K562 (cell line): ENCODE results near the gene CEMIP2. TPM values are rescaled to one million over a fixed set of nuclear protein-coding genes. Genes with fewer than 3 reads are reported as not detected.

ENCODE experiments used
- BCOR ChIP-seq: fragments of 450-650 bp; IDR thresholded peaks from 2 replicates; pipeline ENCODE4 v1.6.1; 2016
- ETV1 ChIP-seq: fragments of 450-650 bp; conservative IDR thresholded peaks from 2 replicates; pipeline ENCODE4 v1.6.1; 2016; ENCODE audit warnings: missing genetic modification characterization, control low read depth, low read depth, missing compliant biosample characterization
- HNRNPK ChIP-seq: fragments of 200-400 bp; formaldehyde crosslinking; IDR thresholded peaks from one replicate; pipeline ENCODE4 v1.6.1; 2018; ENCODE audit warnings: mild to moderate bottlenecking, low read depth, low read length; ENCODE audit not compliant: poor library complexity, severe bottlenecking
- MCM7 ChIP-seq, 2 experiments: fragments of 450-650 bp; IDR thresholded peaks; 2 replicates each; pipeline ENCODE4 v1.6.1; 2016 to 2018
- NCOA2 ChIP-seq, 2 experiments: fragments of 450-650 bp; IDR thresholded peaks; 2 replicates each; pipeline ENCODE4 v1.6.1; 2018; ENCODE audit warnings: mild to moderate bottlenecking in 2 of 2, moderate library complexity in 1 of 2; ENCODE audit not compliant: partially characterized antibody in 2 of 2
- NR4A1 ChIP-seq, 2 experiments: fragments of 250-450 bp in 1 of 2; fragments of 450-650 bp in 1 of 2; sonication (Bioruptor Pico) in 1 of 2; IDR thresholded peaks; 2 replicates each; pipeline versions ENCODE4 v1.4.0 to v1.6.1; 2016 to 2020; ENCODE audit warnings: mild to moderate bottlenecking in 2 of 2, missing compliant biosample characterization in 1 of 2, missing genetic modification characterization in 1 of 2, moderate library complexity in 1 of 2
- PML ChIP-seq: IDR thresholded peaks from 2 replicates; pipeline ENCODE4 v1.6.1; 2012; ENCODE audit warnings: low read length, inconsistent platforms
- RAD21 ChIP-seq, 2 experiments: fragments of 250-450 bp in 1 of 2; fragments of 450-650 bp in 1 of 2; sonication (Bioruptor Pico) in 1 of 2; formaldehyde crosslinking in 1 of 2; IDR thresholded peaks in 1 of 2; conservative IDR thresholded peaks in 1 of 2; 2 replicates each; pipeline versions ENCODE4 v1.4.0 to v1.8.0; 2020 to 2022; ENCODE audit warnings: mild to moderate bottlenecking in 2 of 2, moderate library complexity in 1 of 2
- RNF2 ChIP-seq: sonication (generic); IDR thresholded peaks from 2 replicates; pipeline ENCODE4 v1.6.1; 2016
- SAFB ChIP-seq: fragments of 200-400 bp; formaldehyde crosslinking; IDR thresholded peaks from 2 replicates; pipeline ENCODE4 v1.6.1; 2017; ENCODE audit warnings: low read depth, low read length, borderline replicate concordance
- TAF1 ChIP-seq: IDR thresholded peaks from 2 replicates; pipeline ENCODE4 v1.6.1; 2011; ENCODE audit warnings: mild to moderate bottlenecking, low read length, moderate library complexity; ENCODE audit not compliant: insufficient read depth, control insufficient read depth, severe bottlenecking; ENCODE audit errors: extremely low read depth
- TAF7 ChIP-seq: fragments of 450-650 bp; IDR thresholded peaks from 2 replicates; pipeline ENCODE4 v1.6.1; 2016; ENCODE audit warnings: missing genetic modification characterization, missing compliant biosample characterization
- THRAP3 ChIP-seq: fragments of 450-650 bp; IDR thresholded peaks from 2 replicates; pipeline ENCODE4 v1.6.1; 2016; ENCODE audit warnings: mild to moderate bottlenecking, inconsistent platforms, borderline replicate concordance
- ZFX ChIP-seq: sonication (generic); formaldehyde crosslinking; IDR thresholded peaks from 2 replicates; pipeline ENCODE4 v1.8.0; 2022; ENCODE audit warnings: mild to moderate bottlenecking, missing genetic modification reagents, moderate library complexity
- ZNF133 ChIP-seq: fragments of 250-450 bp; sonication (Bioruptor Pico); IDR thresholded peaks from 2 replicates; pipeline ENCODE4 v1.4.0; 2020; ENCODE audit warnings: mild to moderate bottlenecking
- ZNF197 ChIP-seq: fragments of 200-800 bp; sonication (Bioruptor generic); IDR thresholded peaks from 2 replicates; pipeline ENCODE4 v1.6.1; 2016; ENCODE audit warnings: low read depth, missing genetic modification characterization, missing compliant biosample characterization
- ZNF41 ChIP-seq: fragments of 250-450 bp; sonication (Bioruptor Pico); conservative IDR thresholded peaks from 2 replicates; pipeline ENCODE4 v1.4.0; 2020; ENCODE audit warnings: mild to moderate bottlenecking
- ZNF75A ChIP-seq: fragments of 450-650 bp; formaldehyde crosslinking; IDR thresholded peaks from 2 replicates; pipeline ENCODE4 v1.4.0; 2020; ENCODE audit warnings: mild to moderate bottlenecking
- ZNF76 ChIP-seq: fragments of 250-450 bp; sonication (Bioruptor Pico); IDR thresholded peaks from 2 replicates; pipeline ENCODE4 v1.4.0; 2020; ENCODE audit warnings: mild to moderate bottlenecking, moderate library complexity, borderline replicate concordance
- polyA plus RNA-seq, 8 experiments: library from polyadenylated mRNA; depleted of rRNA in 4 of 8; stranded (reverse) in 5 of 8; unstranded in 3 of 8; fragments of >200 nt; fragmentation: Nextera tagmentation in 2 of 8; fragmentation: Illumina TruSeq in 1 of 8; extraction: Ambion mirVana in 2 of 8; extraction: Trizol in 1 of 8; gene quantifications; 2 replicates each; pipeline versions ENCODE4 v1.2.1 to v1.2.3, GENCODE V29; 2011 to 2014; ENCODE audit warnings: inconsistent platforms in 1 of 8, missing spikeins in 1 of 8
- total RNA-seq, 7 experiments: library from RNA; depleted of rRNA in 6 of 7; stranded (reverse); fragments of >200 nt in 6 of 7; fragmentation: Illumina TruSeq in 2 of 7; extraction: Trizol in 2 of 7; gene quantifications; 2 replicates each; pipeline versions ENCODE4 v1.2.1 to v1.2.3, GENCODE V29; 2011 to 2021; ENCODE audit warnings: low replicate concordance in 1 of 7
- TF ChIP-seq, protein P1 (sequence below), 3 experiments: IDR thresholded peaks in 2 of 3; conservative IDR thresholded peaks in 1 of 3; 2 replicates each; pipeline ENCODE4 v1.5.1; 2011 to 2012; ENCODE audit warnings: low read length in 3 of 3, mild to moderate bottlenecking in 3 of 3, control low read depth in 2 of 3, improper control_type of control experiment in 1 of 3, inconsistent platforms in 1 of 3, low read depth in 1 of 3, mixed read lengths in 1 of 3, moderate library complexity in 1 of 3; ENCODE audit not compliant: insufficient read depth in 2 of 3
- TF ChIP-seq, protein P2 (sequence below): fragments of 250-450 bp; sonication (Bioruptor Pico); IDR thresholded peaks from 2 replicates; pipeline ENCODE4 v1.5.0; 2021; ENCODE audit warnings: mild to moderate bottlenecking, borderline replicate concordance
- TF ChIP-seq, protein P3 (sequence below): IDR thresholded peaks from 2 replicates; pipeline ENCODE4 v1.6.1; 2011; ENCODE audit not compliant: insufficient read length; ENCODE audit errors: extremely low read depth

The CEMIP2 gene
- total and polyA plus RNA-seq, 9 of the 15 experiments (the other 6 are each of a cell fraction or from before 2014, with no cell fraction given) = 5.4 to 29.9 (median 14.2) TPM

- TF ChIP-seq ZFX = peak; percentile 74
- TF ChIP-seq RNF2 = no peak
- TF ChIP-seq, protein P1, sequence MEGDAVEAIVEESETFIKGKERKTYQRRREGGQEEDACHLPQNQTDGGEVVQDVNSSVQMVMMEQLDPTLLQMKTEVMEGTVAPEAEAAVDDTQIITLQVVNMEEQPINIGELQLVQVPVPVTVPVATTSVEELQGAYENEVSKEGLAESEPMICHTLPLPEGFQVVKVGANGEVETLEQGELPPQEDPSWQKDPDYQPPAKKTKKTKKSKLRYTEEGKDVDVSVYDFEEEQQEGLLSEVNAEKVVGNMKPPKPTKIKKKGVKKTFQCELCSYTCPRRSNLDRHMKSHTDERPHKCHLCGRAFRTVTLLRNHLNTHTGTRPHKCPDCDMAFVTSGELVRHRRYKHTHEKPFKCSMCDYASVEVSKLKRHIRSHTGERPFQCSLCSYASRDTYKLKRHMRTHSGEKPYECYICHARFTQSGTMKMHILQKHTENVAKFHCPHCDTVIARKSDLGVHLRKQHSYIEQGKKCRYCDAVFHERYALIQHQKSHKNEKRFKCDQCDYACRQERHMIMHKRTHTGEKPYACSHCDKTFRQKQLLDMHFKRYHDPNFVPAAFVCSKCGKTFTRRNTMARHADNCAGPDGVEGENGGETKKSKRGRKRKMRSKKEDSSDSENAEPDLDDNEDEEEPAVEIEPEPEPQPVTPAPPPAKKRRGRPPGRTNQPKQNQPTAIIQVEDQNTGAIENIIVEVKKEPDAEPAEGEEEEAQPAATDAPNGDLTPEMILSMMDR (IDR thresholded peaks at IDR 0.05 in 2 of 3, conservative IDR thresholded peaks at IDR 0.05 in 1 of 3; ENCODE audit: insufficient read depth in 2 of 3, low read depth in 1 of 3, low read length in 3 of 3) = peak; percentile 24 to 91 (median 73); a peak in 5 of 6 replicates
- TF ChIP-seq ZNF133 (CRISPR knock-in tag) = no peak
- TF ChIP-seq HNRNPK = no peak
- 0 out of 2 replicates have a peak, but pooled peaks have one; percentile 27 for TF ChIP-seq BCOR
- no peak for TF ChIP-seq PML
- no peak for TF ChIP-seq NR4A1 (CRISPR knock-in tag; IDR thresholded peaks at IDR 0.05)
- TF ChIP-seq NR4A1 (tag; IDR thresholded peaks at IDR 0.05) = no peak
- no peak for TF ChIP-seq MCM7 (IDR thresholded peaks at IDR 0.05)
- TF ChIP-seq TAF1 = peak; percentile 67
- TF ChIP-seq, protein P2, sequence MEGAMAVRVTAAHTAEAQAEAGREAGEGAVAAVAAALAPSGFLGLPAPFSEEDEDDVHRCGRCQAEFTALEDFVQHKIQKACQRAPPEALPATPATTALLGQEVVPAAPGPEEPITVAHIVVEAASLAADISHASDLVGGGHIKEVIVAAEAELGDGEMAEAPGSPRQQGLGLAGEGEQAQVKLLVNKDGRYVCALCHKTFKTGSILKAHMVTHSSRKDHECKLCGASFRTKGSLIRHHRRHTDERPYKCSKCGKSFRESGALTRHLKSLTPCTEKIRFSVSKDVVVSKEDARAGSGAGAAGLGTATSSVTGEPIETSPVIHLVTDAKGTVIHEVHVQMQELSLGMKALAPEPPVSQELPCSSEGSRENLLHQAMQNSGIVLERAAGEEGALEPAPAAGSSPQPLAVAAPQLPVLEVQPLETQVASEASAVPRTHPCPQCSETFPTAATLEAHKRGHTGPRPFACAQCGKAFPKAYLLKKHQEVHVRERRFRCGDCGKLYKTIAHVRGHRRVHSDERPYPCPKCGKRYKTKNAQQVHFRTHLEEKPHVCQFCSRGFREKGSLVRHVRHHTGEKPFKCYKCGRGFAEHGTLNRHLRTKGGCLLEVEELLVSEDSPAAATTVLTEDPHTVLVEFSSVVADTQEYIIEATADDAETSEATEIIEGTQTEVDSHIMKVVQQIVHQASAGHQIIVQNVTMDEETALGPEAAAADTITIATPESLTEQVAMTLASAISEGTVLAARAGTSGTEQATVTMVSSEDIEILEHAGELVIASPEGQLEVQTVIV (CRISPR knock-in tag) = no peak
- TF ChIP-seq, protein P3, sequence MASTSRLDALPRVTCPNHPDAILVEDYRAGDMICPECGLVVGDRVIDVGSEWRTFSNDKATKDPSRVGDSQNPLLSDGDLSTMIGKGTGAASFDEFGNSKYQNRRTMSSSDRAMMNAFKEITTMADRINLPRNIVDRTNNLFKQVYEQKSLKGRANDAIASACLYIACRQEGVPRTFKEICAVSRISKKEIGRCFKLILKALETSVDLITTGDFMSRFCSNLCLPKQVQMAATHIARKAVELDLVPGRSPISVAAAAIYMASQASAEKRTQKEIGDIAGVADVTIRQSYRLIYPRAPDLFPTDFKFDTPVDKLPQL = no peak
- no peak for TF ChIP-seq ZNF75A (CRISPR knock-in tag)
- TF ChIP-seq ZNF197 (CRISPR knock-in tag) = no peak
- TF ChIP-seq THRAP3 = no peak
- no peak for TF ChIP-seq SAFB
- TF ChIP-seq ZNF76 (CRISPR knock-in tag) = no peak
- no peak for TF ChIP-seq ETV1 (tag)
- TF ChIP-seq ZNF41 = no peak
- TF ChIP-seq NCOA2 (IDR thresholded peaks at IDR 0.05; ENCODE audit: partially characterized antibody in 2 of 2) = no peak
- TF ChIP-seq TAF7 (tag) = 0 out of 2 replicates have a peak, but pooled peaks have one; percentile 25
- peak; percentile 69 to 77 for TF ChIP-seq RAD21 (CRISPR knock-in tag; conservative IDR thresholded peaks at IDR 0.05 in 1 of 2, IDR thresholded peaks at IDR 0.05 in 1 of 2)
Measured at GRCh38 chr9:71768388-71769174, at the start of gene CEMIP2 (continued).
